ENCODE measurements around the gene CDK5RAP2.

CDK5RAP2 gene

DNA sequence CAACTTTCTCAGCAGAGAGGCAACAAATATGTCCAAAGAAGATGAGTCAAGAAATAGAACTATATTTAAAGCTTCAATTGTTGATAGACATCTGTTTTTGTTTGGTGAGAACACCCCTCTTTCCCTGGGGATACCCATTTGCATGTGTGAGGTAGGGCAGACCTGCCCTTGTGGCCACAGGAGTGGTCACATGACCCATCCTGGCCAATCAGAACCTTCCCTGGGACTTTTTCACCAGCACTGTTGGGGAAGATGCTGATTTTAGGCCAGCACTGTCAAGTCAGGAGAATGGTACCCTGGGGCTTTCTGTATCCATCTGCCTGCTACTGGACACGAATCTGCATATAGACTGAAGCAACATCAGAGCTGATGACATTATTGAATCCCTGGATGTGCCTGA is 211.2 kb downstream of the CDK5RAP2 start:
- no peak for DNase-seq (ENCODE audit: extremely low read depth in 1 of 2, low read depth in 1 of 2)

DNA sequence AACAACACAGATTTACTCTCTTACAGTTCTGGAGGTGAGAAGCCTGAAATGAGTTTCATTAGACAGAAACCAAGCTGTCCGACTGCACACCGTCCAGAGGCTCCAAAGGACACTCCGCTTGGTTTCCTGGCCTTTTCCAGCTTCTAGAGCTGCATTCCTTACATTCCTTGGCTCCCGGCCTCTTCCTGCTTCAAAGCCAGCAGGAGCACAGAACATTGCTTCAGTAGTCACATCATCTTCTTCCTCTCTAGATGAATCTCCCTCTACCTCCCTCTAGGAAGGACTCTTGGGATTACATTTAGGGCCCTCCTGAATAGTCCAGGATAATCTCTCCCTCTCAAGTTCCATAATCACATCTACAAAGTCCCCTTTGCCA is 213.3 kb downstream of the CDK5RAP2 start:
- DNase-seq (ENCODE audit: extremely low read depth in 1 of 2, low read depth in 1 of 2): no peak

DNA sequence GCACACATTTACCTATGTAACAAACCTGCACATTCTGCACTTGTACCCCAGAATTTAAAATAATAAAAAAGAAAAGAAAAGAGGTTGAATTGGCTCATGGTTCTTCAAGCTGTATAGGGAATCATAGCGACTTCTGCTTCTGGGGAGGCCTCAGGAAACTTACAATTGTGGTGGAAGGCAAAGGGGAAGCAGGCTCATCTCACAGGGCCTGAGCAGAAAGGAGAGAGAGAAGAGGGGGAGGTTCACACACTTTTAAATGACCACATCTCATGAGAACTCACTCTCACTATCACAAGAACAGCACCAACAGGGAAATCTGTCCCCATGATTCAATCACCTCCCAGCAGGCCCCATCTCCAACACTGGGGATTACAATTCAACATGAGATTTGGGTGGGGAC is 214.6 kb downstream of the CDK5RAP2 start:
- no peak for DNase-seq (ENCODE audit: extremely low read depth in 1 of 2, low read depth in 1 of 2)

DNA sequence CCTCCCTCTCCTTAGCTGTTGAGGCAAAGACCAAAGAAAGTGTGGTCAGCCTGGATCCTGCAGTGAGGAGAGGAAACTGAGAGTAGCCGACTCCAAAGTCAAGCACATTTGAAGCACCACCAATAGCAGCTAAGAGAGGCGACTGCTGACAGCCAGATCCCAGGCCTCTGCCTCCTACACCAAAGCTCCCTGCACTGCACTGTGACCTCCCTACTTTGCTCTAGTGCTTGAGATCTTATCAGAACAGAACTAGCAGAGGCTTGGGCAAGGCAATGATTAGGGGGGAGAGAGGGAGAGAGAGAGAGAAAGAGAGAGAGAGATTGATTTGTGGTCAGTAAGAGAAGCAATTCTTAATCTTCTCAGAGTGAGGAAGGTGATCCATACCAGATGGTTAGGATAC is 216.3 kb downstream of the CDK5RAP2 start:
- no peak for DNase-seq (ENCODE audit: extremely low read depth in 1 of 2, low read depth in 1 of 2)

DNA sequence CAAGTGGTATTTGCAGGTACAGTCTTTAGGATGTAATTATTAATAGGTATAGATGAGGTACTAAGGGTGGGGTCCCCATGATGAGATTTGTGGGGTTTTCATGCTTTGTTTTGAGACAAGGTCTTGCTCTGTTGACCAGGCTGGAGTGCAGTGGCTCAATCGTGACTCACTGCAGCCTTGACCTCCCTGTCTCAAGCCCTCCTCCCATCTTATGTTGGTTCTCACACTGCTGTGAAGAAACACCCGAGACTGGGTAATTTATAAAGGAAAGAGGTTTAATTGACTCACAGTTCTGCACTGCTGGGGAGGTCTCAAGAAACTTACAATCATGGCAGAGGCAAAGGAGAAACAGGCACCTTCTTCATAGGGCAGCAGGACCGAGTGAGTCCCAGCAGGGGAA is 217.5 kb downstream of the CDK5RAP2 start:
- DNase-seq (ENCODE audit: extremely low read depth in 1 of 2, low read depth in 1 of 2): no peak

DNA sequence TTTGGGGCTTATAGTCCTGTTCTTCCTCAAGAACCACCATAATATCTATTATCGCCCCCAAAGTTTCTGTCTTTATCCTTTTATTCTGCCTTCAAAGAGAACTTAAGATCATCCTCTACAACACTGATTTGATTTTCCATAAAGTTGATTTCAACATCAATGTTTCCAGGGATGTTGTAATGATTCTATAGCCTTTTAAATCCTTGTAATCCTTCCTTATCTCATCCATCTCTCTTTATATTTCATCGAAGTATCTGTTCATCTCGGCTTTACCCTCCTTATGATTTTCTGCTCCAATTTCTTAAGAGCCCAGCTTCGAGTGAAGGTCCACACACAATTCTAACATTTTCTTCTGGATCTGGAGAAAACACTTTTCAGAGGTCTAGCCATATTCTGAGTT is 218.4 kb downstream of the CDK5RAP2 start:
- DNase-seq (ENCODE audit: extremely low read depth in 1 of 2, low read depth in 1 of 2): no peak

DNA sequence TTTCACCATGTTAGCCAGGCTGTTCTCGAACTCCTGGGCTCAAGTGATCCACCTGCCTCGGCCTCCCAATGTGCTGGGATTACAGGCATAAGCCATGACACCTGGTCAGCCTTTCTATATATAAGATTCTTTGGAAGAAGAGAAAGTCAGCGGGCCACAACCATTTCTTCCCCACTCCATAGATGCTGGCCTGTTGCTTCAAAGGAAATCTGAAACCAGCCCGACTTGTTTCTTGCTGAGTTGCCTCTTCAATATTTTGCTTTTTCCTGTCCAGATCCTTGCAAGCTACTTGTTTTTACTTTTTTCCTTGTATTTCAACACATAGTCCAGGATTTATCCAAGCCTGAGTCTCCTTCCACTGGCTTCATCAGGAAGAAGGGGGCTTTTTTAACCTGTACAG is 219.5 kb downstream of the CDK5RAP2 start:
- DNase-seq (ENCODE audit: extremely low read depth in 1 of 2, low read depth in 1 of 2): no peak

DNA sequence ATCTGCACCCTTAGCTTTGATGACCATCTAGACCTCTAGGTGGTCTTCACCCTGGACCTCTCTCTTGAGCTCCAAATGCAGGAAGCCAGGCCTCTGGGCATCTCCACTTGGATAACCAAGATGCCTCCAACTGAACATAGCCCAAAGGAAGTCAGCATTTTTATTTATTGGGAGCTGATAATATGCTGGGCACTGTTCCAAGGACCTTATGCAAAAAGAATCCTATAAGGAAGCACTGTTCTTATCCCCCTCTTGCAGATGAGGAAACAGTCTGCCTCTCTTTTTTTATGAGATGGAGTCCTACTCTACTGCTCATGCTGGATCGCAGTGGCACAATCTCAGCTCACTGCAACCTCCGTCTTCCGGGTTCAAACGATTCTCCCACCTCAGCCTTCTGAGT is 219.9 kb downstream of the CDK5RAP2 start:
- no peak for DNase-seq (ENCODE audit: extremely low read depth in 1 of 2, low read depth in 1 of 2)

DNA sequence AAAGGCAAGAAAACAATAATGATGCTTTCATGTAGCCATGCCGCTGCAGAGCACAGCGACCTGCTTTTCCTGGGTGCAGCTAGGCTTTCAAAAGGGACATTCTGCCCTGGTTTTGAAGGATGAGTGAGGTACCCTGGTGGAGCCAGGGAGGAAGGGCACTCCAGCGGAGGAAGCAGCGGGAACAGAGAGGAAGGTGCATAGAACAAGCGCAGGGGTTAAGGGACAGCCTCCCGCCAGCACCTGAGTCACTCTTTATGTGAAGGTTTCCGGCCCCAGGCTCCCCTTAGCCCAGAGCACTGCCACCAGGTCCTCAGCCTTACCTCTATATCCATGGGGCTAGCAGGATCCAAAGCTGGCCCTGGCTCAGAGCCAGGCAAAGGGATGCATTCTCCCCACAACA is 221.1 kb downstream of the CDK5RAP2 start:
- DNase-seq (ENCODE audit: extremely low read depth in 1 of 2, low read depth in 1 of 2): no peak

DNA sequence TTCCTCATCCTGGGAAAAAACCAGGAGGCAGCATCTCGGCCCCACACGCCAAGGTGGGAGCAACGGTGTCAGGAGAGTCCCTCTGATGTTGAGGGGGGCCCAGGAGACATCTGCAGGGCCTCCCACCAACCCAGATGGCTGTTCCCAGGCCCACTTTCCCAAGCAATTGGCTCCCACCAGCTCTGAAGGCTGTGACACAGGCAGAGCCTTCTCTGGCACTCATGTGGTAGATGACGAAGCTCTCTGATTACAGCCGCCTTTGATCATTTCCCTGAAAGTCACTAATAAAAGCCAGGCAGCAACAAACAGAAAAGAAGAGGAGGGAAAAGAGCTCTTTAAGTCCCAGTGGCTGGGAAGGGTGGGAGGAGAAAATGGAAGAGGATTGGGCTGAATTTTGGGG is 226.5 kb downstream of the CDK5RAP2 start:
- DNase-seq (ENCODE audit: extremely low read depth in 1 of 2, low read depth in 1 of 2): no peak

DNA sequence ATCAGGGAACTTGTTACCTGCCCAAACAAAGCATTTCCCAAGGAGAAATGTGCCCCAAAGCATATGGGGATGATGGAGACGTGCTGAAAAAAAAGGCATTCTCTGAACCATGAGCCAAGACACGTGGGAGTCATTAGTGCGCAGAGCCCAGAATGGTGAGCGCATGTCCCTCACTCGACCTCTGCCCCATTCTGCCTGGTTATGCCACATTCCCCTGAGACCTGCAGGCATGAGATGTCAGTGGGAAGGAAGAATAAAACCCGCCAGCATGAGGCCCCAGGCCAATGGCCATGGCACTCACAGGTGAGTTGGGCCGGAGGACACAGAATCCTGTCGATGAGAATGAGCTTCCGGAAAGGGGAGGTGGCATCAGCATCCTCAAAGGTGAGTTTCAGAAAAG is 228.9 kb downstream of the CDK5RAP2 start:
- DNase-seq (ENCODE audit: extremely low read depth in 1 of 2, low read depth in 1 of 2): no peak

DNA sequence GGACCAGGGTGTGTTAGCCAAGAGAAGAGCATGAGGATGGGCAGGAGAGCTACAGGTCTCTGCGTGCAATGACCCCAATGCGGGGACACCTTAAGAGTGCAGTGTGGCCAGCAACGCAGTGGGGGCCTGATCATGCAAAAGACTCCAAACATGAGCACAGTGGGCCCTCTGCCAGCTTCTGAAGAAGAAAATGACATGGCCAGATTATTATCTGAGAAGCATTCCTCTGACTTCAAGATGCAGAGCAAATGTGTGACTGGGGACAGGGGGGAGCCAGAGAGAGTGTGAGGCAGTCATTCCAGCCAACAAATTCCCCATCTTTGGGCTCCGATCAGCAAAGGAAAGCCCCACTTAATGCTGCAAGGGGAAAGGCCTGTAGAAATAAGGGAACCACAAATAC is 229.4 kb downstream of the CDK5RAP2 start:
- no peak for DNase-seq (ENCODE audit: extremely low read depth in 1 of 2, low read depth in 1 of 2)

DNA sequence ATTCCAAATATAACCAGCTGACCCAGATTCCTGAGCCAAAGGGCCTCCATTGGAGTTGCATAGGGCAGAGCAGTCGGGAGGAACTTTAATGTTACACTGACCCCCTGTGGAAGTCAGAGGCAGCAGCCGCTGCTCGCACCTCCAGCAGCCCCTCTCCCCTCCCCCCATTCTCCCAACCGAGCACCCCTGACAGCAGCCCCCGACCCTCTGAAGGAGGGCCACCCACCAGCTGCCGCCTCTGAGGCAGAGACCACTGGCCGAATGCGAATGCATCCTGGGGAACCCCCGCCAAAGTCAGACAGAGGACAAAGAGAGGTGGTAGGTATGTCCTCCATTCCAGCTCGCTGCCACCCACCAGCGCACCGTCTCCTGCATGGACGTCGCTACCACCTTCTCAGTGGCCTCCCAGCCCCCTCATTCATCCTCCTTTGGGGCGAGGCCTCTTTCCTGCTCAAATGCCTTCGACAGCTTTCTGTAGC is 231.0 kb downstream of the CDK5RAP2 start:
- DNase-seq (ENCODE audit: extremely low read depth in 1 of 2, low read depth in 1 of 2): no peak

DNA sequence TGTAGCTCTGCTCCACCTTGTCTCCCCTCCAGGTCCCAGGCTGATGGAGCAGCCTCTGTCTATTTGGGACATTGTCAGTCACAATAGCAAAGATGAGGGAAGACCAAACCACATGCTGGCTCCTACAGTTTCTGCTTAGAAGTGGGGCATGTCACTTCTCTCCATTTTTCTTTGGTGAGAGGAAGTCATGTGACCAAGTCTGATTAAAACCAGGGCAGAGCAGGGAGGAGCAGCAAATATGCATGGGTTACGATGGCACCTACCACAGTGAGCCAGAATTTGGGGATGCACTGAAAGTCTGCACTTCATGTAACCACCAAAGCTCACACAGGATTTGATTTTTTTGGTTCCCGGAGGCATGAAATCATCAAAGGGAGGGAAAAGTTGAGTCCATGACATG is 234.6 kb downstream of the CDK5RAP2 start:
- no peak for DNase-seq (ENCODE audit: extremely low read depth in 1 of 2, low read depth in 1 of 2)

DNA sequence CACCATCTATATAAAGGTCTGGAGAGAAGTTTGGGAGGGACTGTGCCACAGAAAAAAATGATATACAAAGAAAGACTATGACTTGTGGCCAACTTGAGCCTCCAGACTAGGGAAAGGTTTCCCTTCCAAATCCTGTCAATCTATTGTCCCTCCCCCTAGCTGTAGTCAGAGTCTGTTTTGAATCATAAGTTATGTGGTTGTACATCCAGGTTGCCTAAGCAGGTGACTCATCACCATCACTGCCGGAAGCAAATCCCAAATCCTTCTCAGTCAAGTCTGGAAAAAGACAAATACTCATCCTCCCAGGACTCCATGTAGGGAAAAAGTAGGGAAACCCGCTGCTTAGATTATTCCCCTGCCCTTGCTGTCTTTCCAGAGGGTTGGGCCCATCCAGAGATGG is 235.7 kb downstream of the CDK5RAP2 start:
- DNase-seq (ENCODE audit: extremely low read depth in 1 of 2, low read depth in 1 of 2): no peak

DNA sequence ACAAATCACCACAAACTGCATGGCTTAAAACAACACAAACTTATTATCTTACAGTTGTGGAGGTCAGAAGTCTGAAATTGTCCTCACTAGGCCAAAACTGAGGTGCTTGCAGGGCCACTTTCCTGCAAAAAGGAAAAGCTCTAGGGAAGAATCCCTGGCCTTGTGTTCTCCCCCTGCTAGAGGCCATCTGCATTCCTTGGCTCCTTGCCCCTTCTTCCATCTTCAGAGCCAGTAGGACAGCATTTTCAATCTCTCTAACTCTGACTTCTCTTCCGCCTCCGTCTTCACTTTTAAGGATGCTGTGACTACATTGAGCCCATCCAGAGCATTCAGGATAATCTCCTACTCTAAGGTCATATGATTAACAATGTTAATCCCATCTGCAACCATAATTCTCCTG is 236.6 kb downstream of the CDK5RAP2 start:
- no peak for DNase-seq (ENCODE audit: extremely low read depth in 1 of 2, low read depth in 1 of 2)
